Measurements from ENCODE around the gene CDY1B.
"Not testable (repeated sequence)": the region's sequence is repeated elsewhere in the genome, so short reads cannot be mapped to it uniquely, and the experiment has no call there.

DNA sequence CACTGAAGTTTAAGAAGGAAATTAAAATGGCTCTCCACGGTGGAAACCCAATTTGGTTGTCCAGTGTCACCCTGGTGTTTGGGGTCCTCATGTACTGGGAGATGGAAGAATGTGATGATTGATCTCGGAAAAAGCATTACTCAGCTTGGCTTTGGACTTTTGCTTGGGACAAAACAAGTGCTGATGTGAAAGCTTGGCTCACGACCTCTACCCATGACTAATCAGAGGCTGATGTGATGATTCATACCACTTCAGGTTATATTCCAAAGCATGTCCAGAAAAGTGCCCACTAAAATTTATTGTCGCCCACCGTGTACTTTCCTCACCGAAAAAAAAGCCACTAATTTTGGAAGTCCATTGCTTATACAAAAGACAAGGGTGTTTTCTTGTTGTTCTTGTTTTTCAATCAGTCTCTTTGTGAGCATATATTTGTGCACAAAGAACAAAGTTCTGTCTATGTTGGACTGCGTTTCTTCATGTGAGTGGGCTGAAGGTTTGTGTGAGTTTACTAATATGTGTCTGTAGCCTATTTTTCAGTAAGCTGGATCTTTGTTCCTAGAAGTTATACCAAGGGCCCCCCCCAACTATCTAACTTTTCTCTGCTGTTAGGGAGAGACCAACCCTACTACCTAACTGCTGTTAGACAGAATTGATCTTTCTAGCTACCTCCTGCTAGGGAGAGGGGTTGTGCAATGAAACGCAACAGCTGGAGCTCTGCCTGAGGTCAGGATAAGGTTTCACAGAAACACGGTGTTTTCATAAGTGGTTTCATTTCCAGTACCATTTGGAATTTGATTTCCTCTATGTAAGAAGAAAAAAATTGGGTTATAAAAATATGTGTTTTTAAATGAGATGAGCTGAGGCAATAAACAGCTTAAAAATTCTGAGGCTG, 21.4 kb downstream of the CDY1B start:
- not testable (repeated sequence) for TF ChIP-seq POLR2AphosphoS5 (IDR thresholded peaks at IDR 0.05; ENCODE audit: borderline replicate concordance, low read depth, low read length); EZH2 (IDR thresholded peaks at IDR 0.05); FOXP2 (optimal IDR thresholded peaks at IDR 0.05; ENCODE audit: control extremely low read depth, extremely low read length, insufficient read depth)

All from SK-N-MC (cell line).